Measurements from ENCODE around the gene SUCNR1.

Gene SUCNR1

DNA sequence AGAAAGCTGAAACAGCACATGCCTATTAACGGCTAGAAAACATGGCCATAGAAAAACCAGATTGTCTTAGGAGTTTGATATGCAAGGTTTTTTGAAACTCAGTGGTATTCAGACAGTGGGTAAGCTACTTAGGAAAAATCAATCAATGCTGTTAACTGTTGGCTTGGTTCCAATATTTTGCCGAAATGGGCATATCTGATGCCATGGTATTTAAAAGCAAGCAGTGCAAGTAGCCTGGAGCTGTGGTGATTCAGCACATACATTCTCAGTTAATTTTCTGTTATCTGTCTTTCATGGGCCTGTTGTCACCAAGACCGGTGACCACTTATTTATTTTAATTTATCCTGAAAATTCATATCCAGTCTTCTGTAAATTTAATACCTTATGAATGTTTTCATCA is 17.3 kb upstream of the SUCNR1 start:
- WGBS (ENCODE audit: extremely low coverage, insufficient coverage, low lambda C conversion rate) = no CpG with 5 or more reads among the region's 3 CpGs
- Histone ChIP-seq H4K8ac (ENCODE audit: low read depth, low read length) (no peak overlapping the region), H3K56ac (ENCODE audit: low read length) (no peak overlapping the region), H3K23ac (ENCODE audit: low read length) (no peak overlapping the region), H2BK15ac (replicated peaks; ENCODE audit: low read depth) (no peak overlapping the region), H3K27ac (ENCODE audit: low read depth, low read length) (no peak overlapping the region), H3K4me3 (ENCODE audit: low read length) (no peak overlapping the region), H3K4me1 (ENCODE audit: control insufficient read depth, low read depth, low read length) (no peaks in the 10 kb centered on the region), H2AK5ac (ENCODE audit: low read length) (no peak overlapping the region), H4K5ac (ENCODE audit: low read length) (no peak overlapping the region), H2BK120ac (ENCODE audit: low read depth, low read length) (no peak overlapping the region), H3K4ac (ENCODE audit: low read depth, low read length) (no peak overlapping the region), H3K79me1 (ENCODE audit: low read length) (no peaks in the 10 kb centered on the region), H3K79me2 (ENCODE audit: control insufficient read depth, insufficient read depth, low read length) (no peaks in the 10 kb centered on the region), H3K18ac (ENCODE audit: low read length) (no peak overlapping the region), H3K4me2 (ENCODE audit: low read length) (no peak overlapping the region), H3K36me3 (ENCODE audit: control insufficient read depth, insufficient read depth, low read length) (no peaks in the 10 kb centered on the region), H3K27me3 (ENCODE audit: insufficient read depth, low read length, poor library complexity) (no peaks in the 10 kb centered on the region), H3K9ac (ENCODE audit: low read length) (no peak overlapping the region), H2BK5ac (ENCODE audit: low read length) (no peak overlapping the region)
- DNase-seq = no peak

DNA sequence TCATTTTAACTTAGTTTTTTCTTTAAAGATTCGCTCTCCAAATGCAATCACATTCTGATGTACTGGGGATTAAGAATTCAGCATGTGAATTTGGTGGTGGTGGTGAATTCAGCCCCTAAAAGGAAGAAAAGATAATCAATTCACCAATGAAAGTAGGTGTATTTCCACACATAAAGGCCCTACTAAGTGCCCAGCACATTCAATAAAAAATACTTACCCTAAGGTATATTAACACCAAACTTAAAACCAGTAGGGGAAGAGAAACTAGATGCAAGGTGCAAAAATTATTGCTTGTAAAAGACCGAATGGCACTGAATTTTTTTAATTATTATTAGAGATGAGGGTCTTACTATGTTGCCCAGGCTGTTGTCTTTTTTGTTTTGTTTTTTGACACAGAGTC is 16.8 kb upstream of the SUCNR1 start:
- no peak overlapping the region for H4K5ac ChIP-seq (ENCODE audit: low read length)
- H3K18ac ChIP-seq (ENCODE audit: low read length) = no peak overlapping the region
- H2BK120ac ChIP-seq (ENCODE audit: low read depth, low read length) = no peak overlapping the region

GRCh38 chr3:151859233-151859673 is 14.2 kb upstream of the SUCNR1 start:
- no peak overlapping the region for H3K4ac ChIP-seq (ENCODE audit: low read depth, low read length)
- no peak for DNase-seq
- H3K4me1 ChIP-seq (ENCODE audit: control insufficient read depth, low read depth, low read length) = no peaks in the 10 kb centered on the region
- H3K27me3 ChIP-seq (ENCODE audit: insufficient read depth, low read length, poor library complexity) = no peaks in the 10 kb centered on the region
- no peak overlapping the region for H3K23ac ChIP-seq (ENCODE audit: low read length)
- H3K56ac ChIP-seq (ENCODE audit: low read length) = no peak overlapping the region
- H3K4me2 ChIP-seq (ENCODE audit: low read length) = no peak overlapping the region
- H3K36me3 ChIP-seq (ENCODE audit: control insufficient read depth, insufficient read depth, low read length) = no peaks in the 10 kb centered on the region
- no peak overlapping the region for H4K8ac ChIP-seq (ENCODE audit: low read depth, low read length)
- H3K27ac ChIP-seq (ENCODE audit: low read depth, low read length) = no peak overlapping the region
- no peak overlapping the region for H3K18ac ChIP-seq (ENCODE audit: low read length)
- H3K79me1 ChIP-seq (ENCODE audit: low read length) = no peaks in the 10 kb centered on the region
- WGBS (ENCODE audit: extremely low coverage, insufficient coverage, low lambda C conversion rate) = no CpG with 5 or more reads among the region's 2 CpGs
- no peak overlapping the region for H3K4me3 ChIP-seq (ENCODE audit: low read length)
- H2BK15ac ChIP-seq (replicated peaks; ENCODE audit: low read depth) = no peak overlapping the region
- no peaks in the 10 kb centered on the region for H3K79me2 ChIP-seq (ENCODE audit: control insufficient read depth, insufficient read depth, low read length)
- no peak overlapping the region for H2AK5ac ChIP-seq (ENCODE audit: low read length)
- no peak overlapping the region for H4K5ac ChIP-seq (ENCODE audit: low read length)
- no peak overlapping the region for H2BK120ac ChIP-seq (ENCODE audit: low read depth, low read length)
- H2BK5ac ChIP-seq (ENCODE audit: low read length) = no peak overlapping the region
- H3K9ac ChIP-seq (ENCODE audit: low read length) = no peak overlapping the region

More for the DNA sequence above, 16.8 kb upstream of the SUCNR1 start:
- no peak overlapping the region for H3K56ac ChIP-seq (ENCODE audit: low read length)
- H3K23ac ChIP-seq (ENCODE audit: low read length) = no peak overlapping the region
- no peaks in the 10 kb centered on the region for H3K79me1 ChIP-seq (ENCODE audit: low read length)
- H3K27ac ChIP-seq (ENCODE audit: low read depth, low read length) = no peak overlapping the region
- H3K4me3 ChIP-seq (ENCODE audit: low read length) = no peak overlapping the region
- no peaks in the 10 kb centered on the region for H3K27me3 ChIP-seq (ENCODE audit: insufficient read depth, low read length, poor library complexity)
- H4K8ac ChIP-seq (ENCODE audit: low read depth, low read length) = no peak overlapping the region
- no peak overlapping the region for H3K4me2 ChIP-seq (ENCODE audit: low read length)
- no CpG with 5 or more reads among the region's 2 CpGs for WGBS (ENCODE audit: extremely low coverage, insufficient coverage, low lambda C conversion rate)
- H3K79me2 ChIP-seq (ENCODE audit: control insufficient read depth, insufficient read depth, low read length) = no peaks in the 10 kb centered on the region
- H3K4ac ChIP-seq (ENCODE audit: low read depth, low read length) = no peak overlapping the region
- no peak overlapping the region for H2AK5ac ChIP-seq (ENCODE audit: low read length)
- no peak overlapping the region for H2BK5ac ChIP-seq (ENCODE audit: low read length)
- H3K4me1 ChIP-seq (ENCODE audit: control insufficient read depth, low read depth, low read length) = no peaks in the 10 kb centered on the region
- no peak for DNase-seq
- H3K9ac ChIP-seq (ENCODE audit: low read length) = no peak overlapping the region
- no peaks in the 10 kb centered on the region for H3K36me3 ChIP-seq (ENCODE audit: control insufficient read depth, insufficient read depth, low read length)
- H2BK15ac ChIP-seq (replicated peaks; ENCODE audit: low read depth) = no peak overlapping the region

GRCh38 chr3:151859905-151860304 is 13.5 kb upstream of the SUCNR1 start:
- Histone ChIP-seq H3K56ac (ENCODE audit: low read length) (no peak overlapping the region), H3K4ac (ENCODE audit: low read depth, low read length) (no peak overlapping the region), H3K27me3 (ENCODE audit: insufficient read depth, low read length, poor library complexity) (no peaks in the 10 kb centered on the region), H3K27ac (ENCODE audit: low read depth, low read length) (no peak overlapping the region), H3K79me1 (ENCODE audit: low read length) (no peaks in the 10 kb centered on the region), H2BK15ac (replicated peaks; ENCODE audit: low read depth) (no peak overlapping the region), H3K79me2 (ENCODE audit: control insufficient read depth, insufficient read depth, low read length) (no peaks in the 10 kb centered on the region), H2BK5ac (ENCODE audit: low read length) (no peak overlapping the region), H3K4me1 (ENCODE audit: control insufficient read depth, low read depth, low read length) (no peaks in the 10 kb centered on the region), H2AK5ac (ENCODE audit: low read length) (no peak overlapping the region), H2BK120ac (ENCODE audit: low read depth, low read length) (no peak overlapping the region), H4K5ac (ENCODE audit: low read length) (no peak overlapping the region), H3K23ac (ENCODE audit: low read length) (no peak overlapping the region), H3K18ac (ENCODE audit: low read length) (no peak overlapping the region), H3K36me3 (ENCODE audit: control insufficient read depth, insufficient read depth, low read length) (no peaks in the 10 kb centered on the region), H3K4me2 (ENCODE audit: low read length) (no peak overlapping the region), H3K4me3 (ENCODE audit: low read length) (no peak overlapping the region), H3K9ac (ENCODE audit: low read length) (no peak overlapping the region), H4K8ac (ENCODE audit: low read depth, low read length) (no peak overlapping the region)
- no peak for DNase-seq

GRCh38 chr3:151863611-151864010 is 9.8 kb upstream of the SUCNR1 start:
- no peak overlapping the region for H3K56ac ChIP-seq (ENCODE audit: low read length)
- H3K4ac ChIP-seq (ENCODE audit: low read depth, low read length) = no peak overlapping the region
- WGBS (ENCODE audit: extremely low coverage, insufficient coverage, low lambda C conversion rate) = no CpG with 5 or more reads among the region's 2 CpGs
- H3K9ac ChIP-seq (ENCODE audit: low read length) = no peak overlapping the region
- H3K27ac ChIP-seq (ENCODE audit: low read depth, low read length) = no peak overlapping the region
- no peak overlapping the region for H3K4me3 ChIP-seq (ENCODE audit: low read length)
- H3K27me3 ChIP-seq (ENCODE audit: insufficient read depth, low read length, poor library complexity) = no peaks in the 10 kb centered on the region
- H3K4me2 ChIP-seq (ENCODE audit: low read length) = no peak overlapping the region
- H2BK5ac ChIP-seq (ENCODE audit: low read length) = no peak overlapping the region
- no peak overlapping the region for H2BK15ac ChIP-seq (replicated peaks; ENCODE audit: low read depth)
- no peak overlapping the region for H3K18ac ChIP-seq (ENCODE audit: low read length)
- H3K4me1 ChIP-seq (ENCODE audit: control insufficient read depth, low read depth, low read length) = no peaks in the 10 kb centered on the region
- H4K8ac ChIP-seq (ENCODE audit: low read depth, low read length) = no peak overlapping the region
- H3K79me1 ChIP-seq (ENCODE audit: low read length) = no peaks in the 10 kb centered on the region
- H4K5ac ChIP-seq (ENCODE audit: low read length) = no peak overlapping the region
- H3K23ac ChIP-seq (ENCODE audit: low read length) = no peak overlapping the region
- no peaks in the 10 kb centered on the region for H3K36me3 ChIP-seq (ENCODE audit: control insufficient read depth, insufficient read depth, low read length)
- no peak overlapping the region for H2AK5ac ChIP-seq (ENCODE audit: low read length)
- DNase-seq = no peak
- no peak overlapping the region for H2BK120ac ChIP-seq (ENCODE audit: low read depth, low read length)
- H3K79me2 ChIP-seq (ENCODE audit: control insufficient read depth, insufficient read depth, low read length) = no peaks in the 10 kb centered on the region

GRCh38 chr3:151864423-151865101 is 8.9 kb upstream of the SUCNR1 start:
- Histone ChIP-seq H3K4ac (ENCODE audit: low read depth, low read length) (no peak overlapping the region), H3K9ac (ENCODE audit: low read length) (no peak overlapping the region), H3K79me2 (ENCODE audit: control insufficient read depth, insufficient read depth, low read length) (no peaks in the 10 kb centered on the region), H3K79me1 (ENCODE audit: low read length) (no peaks in the 10 kb centered on the region), H3K27me3 (ENCODE audit: insufficient read depth, low read length, poor library complexity) (no peaks in the 10 kb centered on the region), H3K27ac (ENCODE audit: low read depth, low read length) (no peak overlapping the region), H2BK120ac (ENCODE audit: low read depth, low read length) (no peak overlapping the region), H4K8ac (ENCODE audit: low read depth, low read length) (no peak overlapping the region), H3K18ac (ENCODE audit: low read length) (no peak overlapping the region), H3K23ac (ENCODE audit: low read length) (no peak overlapping the region), H3K56ac (ENCODE audit: low read length) (no peak overlapping the region), H4K5ac (ENCODE audit: low read length) (no peak overlapping the region), H3K4me1 (ENCODE audit: control insufficient read depth, low read depth, low read length) (no peaks in the 10 kb centered on the region), H3K4me3 (ENCODE audit: low read length) (no peak overlapping the region), H3K36me3 (ENCODE audit: control insufficient read depth, insufficient read depth, low read length) (no peaks in the 10 kb centered on the region), H3K4me2 (ENCODE audit: low read length) (no peak overlapping the region), H2BK5ac (ENCODE audit: low read length) (no peak overlapping the region), H2AK5ac (ENCODE audit: low read length) (no peak overlapping the region), H2BK15ac (replicated peaks; ENCODE audit: low read depth) (no peak overlapping the region)
- no CpG with 5 or more reads among the region's 4 CpGs for WGBS (ENCODE audit: extremely low coverage, insufficient coverage, low lambda C conversion rate)
- DNase-seq = peak; percentile 10
